HG02973 (cell line): ENCODE measurements around the gene KRTAP10-4.
"Not testable (repeated sequence)": the region's sequence is repeated elsewhere in the genome, so short reads cannot be mapped to it uniquely, and the experiment has no call there.

Experiments used
- ATAC-seq: cut with Tn5 transposase; IDR thresholded peaks from one replicate; pipeline ENCODE4 v1.9.1; 2021; ENCODE audit warnings: moderate library complexity; ENCODE audit not compliant: unreplicated experiment

Gene KRTAP10-4, protein sequence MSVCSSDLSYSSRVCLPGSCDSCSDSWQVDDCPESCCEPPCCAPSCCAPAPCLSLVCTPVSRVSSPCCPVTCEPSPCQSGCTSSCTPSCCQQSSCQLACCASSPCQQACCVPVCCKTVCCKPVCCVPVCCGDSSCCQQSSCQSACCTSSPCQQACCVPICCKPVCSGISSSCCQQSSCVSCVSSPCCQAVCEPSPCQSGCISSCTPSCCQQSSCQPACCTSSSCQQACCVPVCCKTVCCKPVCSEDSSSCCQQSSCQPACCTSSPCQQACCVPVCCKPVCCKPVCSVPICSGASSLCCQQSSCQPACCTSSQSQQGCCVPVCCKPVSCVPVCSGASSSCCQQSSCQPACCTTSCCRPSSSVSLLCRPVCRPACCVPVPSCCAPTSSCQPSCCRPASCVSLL

DNA sequence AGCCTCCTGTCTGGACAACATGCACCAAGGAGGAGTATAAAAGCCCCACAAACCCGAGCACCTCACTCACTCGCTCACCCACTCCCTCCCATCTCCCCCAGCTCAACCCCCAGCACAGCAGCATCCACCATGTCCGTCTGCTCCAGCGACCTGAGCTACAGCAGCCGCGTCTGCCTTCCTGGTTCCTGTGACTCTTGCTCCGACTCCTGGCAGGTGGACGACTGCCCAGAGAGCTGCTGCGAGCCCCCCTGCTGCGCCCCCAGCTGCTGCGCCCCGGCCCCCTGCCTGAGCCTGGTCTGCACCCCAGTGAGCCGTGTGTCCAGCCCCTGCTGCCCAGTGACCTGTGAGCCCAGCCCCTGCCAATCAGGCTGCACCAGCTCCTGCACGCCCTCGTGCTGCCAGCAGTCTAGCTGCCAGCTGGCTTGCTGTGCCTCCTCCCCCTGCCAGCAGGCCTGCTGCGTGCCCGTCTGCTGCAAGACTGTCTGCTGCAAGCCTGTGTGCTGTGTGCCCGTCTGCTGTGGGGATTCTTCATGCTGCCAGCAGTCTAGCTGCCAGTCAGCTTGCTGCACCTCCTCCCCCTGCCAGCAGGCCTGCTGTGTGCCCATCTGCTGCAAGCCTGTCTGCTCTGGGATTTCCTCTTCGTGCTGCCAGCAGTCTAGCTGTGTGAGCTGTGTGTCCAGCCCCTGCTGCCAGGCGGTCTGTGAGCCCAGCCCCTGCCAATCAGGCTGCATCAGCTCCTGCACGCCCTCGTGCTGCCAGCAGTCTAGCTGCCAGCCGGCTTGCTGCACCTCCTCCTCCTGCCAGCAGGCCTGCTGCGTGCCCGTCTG, at the start of gene KRTAP10-4:
TSS of gene KRTAP10-4 (plus strand) at position 100 of the 827 bp plus-strand sequence. CDS start at position 130, 30 bp downstream.
- not testable (repeated sequence) for ATAC-seq

- ATAC-seq = no peak
Observed at GRCh38 chr21:44524414-44525371, 48.8 kb upstream of the KRTAP10-4 start.

DNA sequence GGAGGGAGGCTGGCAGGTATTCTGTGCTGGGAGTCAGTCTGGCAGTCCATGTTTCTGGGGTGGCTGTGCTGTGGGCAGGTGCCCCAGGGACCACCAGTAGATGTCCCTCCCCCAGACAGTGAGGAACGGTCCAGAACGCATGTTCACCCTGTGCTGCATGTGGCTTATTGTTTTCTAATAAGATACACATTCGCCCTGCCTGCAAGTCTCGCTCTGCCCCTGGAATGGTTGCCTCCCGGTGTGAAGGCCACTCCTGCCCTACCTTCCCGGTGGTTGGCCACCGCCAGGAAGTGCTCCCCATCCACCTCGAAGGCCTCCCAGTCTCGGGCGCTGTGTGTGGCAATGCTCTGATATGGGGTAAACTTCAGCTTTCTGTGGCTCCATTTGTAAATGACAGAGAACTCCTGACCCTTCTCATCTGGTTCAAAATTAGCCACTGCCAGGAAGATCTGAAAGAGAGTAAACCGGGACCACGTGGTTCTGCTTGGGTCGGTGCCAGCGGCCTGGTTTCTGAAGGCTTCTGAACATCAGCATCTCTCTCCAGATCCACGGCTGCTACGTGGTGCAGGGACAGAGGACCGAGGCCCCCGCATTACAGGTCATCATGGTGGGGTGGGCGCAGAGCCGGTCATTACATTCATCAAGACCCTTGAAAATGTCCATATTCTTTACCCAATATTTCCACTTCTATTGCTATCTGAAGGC, 48.0 kb upstream of the KRTAP10-4 start:
- no peak for ATAC-seq

DNA sequence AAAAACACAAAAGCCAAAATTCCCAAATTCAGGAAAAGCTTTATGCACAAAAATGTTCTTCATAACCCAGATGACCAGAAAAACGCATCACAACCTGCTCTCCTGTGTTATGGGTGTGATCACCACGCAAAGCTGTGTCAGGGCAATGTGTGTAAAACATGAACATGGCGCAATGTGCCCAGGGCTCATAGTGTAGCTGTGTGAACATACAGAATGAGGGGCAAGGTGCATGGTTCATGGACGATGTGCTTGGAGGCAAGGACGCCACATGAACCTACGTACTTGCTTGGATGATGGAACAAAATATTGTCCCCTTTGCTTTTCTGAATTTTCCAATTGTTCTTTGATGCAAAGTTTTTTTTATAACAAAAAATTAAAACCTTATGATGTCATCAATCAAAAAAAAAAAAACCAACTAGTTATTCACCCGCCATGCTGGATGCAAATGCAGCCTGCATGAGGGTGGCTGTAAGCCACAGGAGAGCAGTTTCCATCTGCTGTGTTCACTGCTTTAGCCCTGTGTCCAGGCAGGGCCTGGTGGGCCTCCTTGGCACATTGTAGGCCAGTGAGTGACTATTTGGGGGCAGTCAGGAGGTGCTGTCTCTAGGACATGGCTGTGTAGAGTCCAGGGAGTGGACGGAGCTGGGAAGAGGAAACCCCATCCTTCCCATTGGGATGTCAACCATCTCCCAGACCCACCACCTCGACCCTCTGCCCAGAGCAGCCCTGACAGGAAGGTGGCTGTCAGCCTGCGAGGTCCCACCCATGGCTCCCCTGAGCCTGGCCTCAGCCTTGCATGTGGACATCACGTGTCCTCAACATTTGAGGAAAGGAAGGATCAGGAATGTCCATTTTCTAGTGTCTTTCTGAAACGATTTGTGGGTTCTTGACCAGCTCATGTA, 47.2 kb upstream of the KRTAP10-4 start:
- ATAC-seq = no peak

GRCh38 chr21:44527156-44527982, 46.2 kb upstream of the KRTAP10-4 start:
- no peak for ATAC-seq

DNA sequence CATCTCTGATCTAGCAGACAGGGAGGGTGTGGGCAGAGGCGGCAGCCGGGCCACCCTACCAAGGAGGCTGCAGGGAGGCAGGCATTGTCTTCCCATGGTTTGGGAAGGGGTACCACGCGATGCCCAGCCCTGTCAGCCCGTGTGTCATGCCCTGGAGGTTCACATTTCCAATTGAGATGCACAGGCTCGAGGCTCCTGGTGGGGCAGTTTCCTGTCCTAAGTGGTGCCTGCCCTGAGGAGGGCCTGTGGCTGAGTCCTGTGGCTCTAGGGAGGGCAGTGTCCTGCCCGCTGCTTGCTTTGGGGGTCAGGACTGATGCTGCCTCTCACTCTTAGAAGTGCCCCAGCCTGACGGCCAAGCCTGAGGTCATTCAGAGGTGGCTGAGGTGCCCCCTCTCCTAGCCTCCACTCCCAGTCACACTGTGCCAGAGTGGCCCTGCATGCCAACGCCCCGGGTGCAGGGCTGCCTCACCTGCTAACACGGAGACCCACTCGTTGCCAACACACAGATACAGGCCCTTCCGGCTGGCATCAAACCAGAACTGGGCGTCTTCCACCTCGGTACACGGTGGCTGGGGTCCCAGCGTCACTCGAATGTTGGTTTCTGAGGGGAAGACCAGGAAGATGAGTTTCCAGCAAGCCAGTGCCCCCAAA, 45.4 kb upstream of the KRTAP10-4 start:
- ATAC-seq = no peak

DNA sequence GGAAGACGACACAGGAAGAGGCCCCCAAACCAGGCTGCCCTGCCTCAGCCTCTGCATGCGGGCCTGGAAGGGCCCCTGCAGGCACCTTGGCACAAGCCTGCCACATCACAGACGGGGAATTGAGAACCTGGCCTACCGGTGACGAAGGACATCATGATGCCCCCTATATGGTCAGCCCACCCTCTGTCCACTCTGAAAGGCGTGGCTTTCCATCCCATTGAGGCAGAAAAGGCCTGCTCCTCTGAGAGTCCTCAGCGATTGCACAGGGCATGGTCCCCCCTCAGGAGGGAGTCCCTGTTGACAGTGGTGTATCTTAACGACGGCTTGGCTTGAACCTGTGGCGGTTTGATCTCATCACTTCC, 44.9 kb upstream of the KRTAP10-4 start:
- no peak for ATAC-seq

DNA sequence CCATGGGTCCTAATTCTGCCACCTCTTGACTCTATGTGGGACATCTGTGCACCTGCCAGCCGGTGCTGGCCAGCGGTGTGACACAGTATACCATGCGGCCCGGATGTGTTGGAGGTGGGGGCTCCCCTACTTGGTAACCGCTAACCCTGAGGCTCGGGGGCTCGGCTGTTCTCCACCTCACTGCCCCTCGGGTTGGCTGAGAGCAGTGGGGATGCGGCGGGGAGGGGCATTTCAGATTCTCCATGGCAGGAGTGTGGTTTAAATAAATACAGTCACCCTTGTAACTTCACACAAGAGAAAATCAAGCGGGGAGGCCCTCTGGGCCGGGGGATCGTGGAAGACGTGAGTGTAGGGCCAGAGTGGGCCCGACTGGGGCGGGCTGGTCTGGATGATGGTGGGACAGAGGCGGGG, 44.5 kb upstream of the KRTAP10-4 start:
- no peak for ATAC-seq

GRCh38 chr21:44529503-44530125, 43.9 kb upstream of the KRTAP10-4 start:
- ATAC-seq = no peak

GRCh38 chr21:44530221-44530902, 43.2 kb upstream of the KRTAP10-4 start:
- ATAC-seq = no peak

- no peak for ATAC-seq
Observed at GRCh38 chr21:44530903-44531605, 42.5 kb upstream of the KRTAP10-4 start.

- no peak for ATAC-seq
Observed at GRCh38 chr21:44531606-44532564, 41.6 kb upstream of the KRTAP10-4 start.

- ATAC-seq = no peak
Observed at GRCh38 chr21:44532712-44533111, 40.8 kb upstream of the KRTAP10-4 start.

- no peak for ATAC-seq
Observed at GRCh38 chr21:44533121-44533890, 40.2 kb upstream of the KRTAP10-4 start.
